ENCODE results near the gene RRAS2. TPM values are rescaled to one million over a fixed set of nuclear protein-coding genes. Genes with fewer than 3 reads are reported as not detected.

Gene RRAS2
- total and polyA plus RNA-seq, 2 donors (not counting 3 experiments of a cell fraction or from before 2014, with no cell fraction given) = 30.1 to 80.5 TPM

GRCh38 chr11:14357881-14358728 is 878 bp downstream of the RRAS2 start:
- Histone ChIP-seq H3K9ac (replicated peaks; ENCODE audit: extremely low read depth, insufficient read depth, low read length) (peak overlapping the region; percentile 97), H2AFZ (ENCODE audit: low read depth, low read length) (peak overlapping the region; percentile 72), H3K9me1 (replicated peaks; ENCODE audit: control insufficient read depth, extremely low read depth, insufficient read depth, low read length) (no peaks in the 10 kb centered on the region), H4K20me1 (replicated peaks; ENCODE audit: control insufficient read depth, extremely low read depth, insufficient read depth, low read length) (no peaks in the 10 kb centered on the region), H3K27ac (ENCODE audit: insufficient read depth, low read depth, low read length) (peak overlapping the region; percentile 46), H3K4me2 (ENCODE audit: insufficient read depth, low read length) (peak overlapping the region; percentile 95), H3K27me3 (ENCODE audit: control insufficient read depth in 2 of 2, insufficient read depth in 2 of 2, low read length in 2 of 2) (no peaks in the 10 kb centered on the region), H3K36me3 (ENCODE audit: control insufficient read depth in 2 of 2, extremely low read depth in 1 of 2, insufficient read depth in 2 of 2, low read length in 2 of 2) (no peaks in the 10 kb centered on the region), H3K79me2 (ENCODE audit: control insufficient read depth, insufficient read depth, low read length) (peaks cover 57% of the 10 kb centered on the region), H3K4me1 (ENCODE audit: control insufficient read depth, extremely low read depth, insufficient read depth, low read length) (peaks cover 9% of the 10 kb centered on the region), H3K4me3 (replicated peaks in 1 of 3; ENCODE audit: insufficient read depth in 1 of 3, low read depth in 1 of 3, low read length in 3 of 3) (peak overlapping the region; percentile 53 to 84 (median 75)), H3K9me3 (replicated peaks; ENCODE audit: control insufficient read depth, insufficient read depth, low read length) (no peaks in the 10 kb centered on the region)
- dilution Hi-C loops (cut with MboI; ENCODE audit: extremely low pct_ligation_motif_present, low sequenced_read_pairs) (no loop called here), intact Hi-C loops (cut with micrococcal nuclease) (loop anchor here (1.0 to 2.0 kb wide), 4 partner anchors 19 to 97 kb away; no protein-coding TSS in a partner anchor)
- TF ChIP-seq FOS (IDR thresholded peaks at IDR 0.05; ENCODE audit: borderline replicate concordance, insufficient read depth, low read length) = no peak
- peak; percentile 54 for TF ChIP-seq POLR2A (IDR thresholded peaks at IDR 0.05; ENCODE audit: low read depth, low read length)
- TF ChIP-seq CTCF (IDR thresholded peaks at IDR 0.05; ENCODE audit: extremely low read depth in 1 of 2, insufficient read depth in 1 of 2, low read depth in 1 of 2, low read length in 2 of 2) = no peak
- no peak for TF ChIP-seq GATA2 (IDR thresholded peaks at IDR 0.05; ENCODE audit: insufficient read depth, insufficient read length, low read depth, low read length)
- TF ChIP-seq MAX (IDR thresholded peaks at IDR 0.05; ENCODE audit: insufficient read depth, insufficient read length) = no peak
- no peak for TF ChIP-seq JUN (IDR thresholded peaks at IDR 0.05; ENCODE audit: borderline replicate concordance, insufficient read depth, insufficient read length, low read depth)
- peak; percentile 65 for TF ChIP-seq POLR2AphosphoS5 (IDR thresholded peaks at IDR 0.05; ENCODE audit: insufficient read depth, low read depth, low read length)
- FAIRE-seq (no peak), DNase-seq (ENCODE audit: low read depth, low spot score) (peak; percentile 65)
- CTCF ChIA-PET = interaction anchor here (0.6 to 4.3 kb wide), 11 partner anchors 9 to 102 kb away, joined by 3 to 40 read pairs (median 5); no protein-coding TSS in a partner anchor
- no TSS peak for BruUV-seq (replicated peaks)
- POLR2A ChIA-PET = interaction anchor here (1.0 to 1.7 kb wide), 3 partner anchors 12 to 64 kb away, joined by 4 to 7 read pairs (median 6); no protein-coding TSS in a partner anchor

Measured in endothelial cell of umbilical vein (primary cell).